Activated CD4-positive, alpha-beta T cell treated with anti-CD3 and anti-CD28 coated beads, Interleukin-2, amount 10 ng/mL, durations not matched to agents 7 days and 5 days (primary cell): ENCODE results near the gene APOC1. TPM values are rescaled to one million over a fixed set of nuclear protein-coding genes. Genes with fewer than 3 reads are reported as not detected.
A peak's percentile ranks its signal among the peaks of the same experiment; 100 is the strongest.

Experiments
- CTCF ChIA-PET: fragments of 350-600 bp; sonication (Branson Sonifier 250); formaldehyde crosslinking; loops from one replicate; lab custom pipeline; 2021; ENCODE audit warnings: antibody characterized with exemption; lab: Charles Lee
- POLR2A ChIA-PET: fragments of 350-600 bp; sonication (Branson Sonifier 250); formaldehyde crosslinking; loops from one replicate; lab custom pipeline; 2021; ENCODE audit warnings: antibody characterized with exemption; lab: Charles Lee
- DNase-seq: peaks from one replicate; pipeline ENCODE4 v3.0.0-alpha.2; 2020
- H3K27ac Mint-ChIP-seq: one replicate; pipeline ENCODE4 v1.8.0; 2021; ENCODE audit warnings: mild to moderate bottlenecking, moderate library complexity, mixed read lengths
- H3K27me3 Mint-ChIP-seq: one replicate; pipeline ENCODE4 v1.8.0; 2021; ENCODE audit warnings: mixed read lengths
- H3K36me3 Mint-ChIP-seq: one replicate; pipeline ENCODE4 v1.8.0; 2021; ENCODE audit warnings: low read depth, mixed read lengths
- H3K4me1 Mint-ChIP-seq: one replicate; pipeline ENCODE4 v1.8.0; 2021; ENCODE audit warnings: mixed read lengths
- H3K4me3 Mint-ChIP-seq: one replicate; pipeline ENCODE4 v1.8.0; 2021; ENCODE audit warnings: mild to moderate bottlenecking, moderate library complexity, mixed read lengths
- H3K9me3 Mint-ChIP-seq: one replicate; pipeline ENCODE4 v1.8.0; 2021; ENCODE audit warnings: mixed read lengths
- total RNA-seq, 2 experiments: library from RNA; stranded (reverse); gene quantifications; one replicate each; pipeline ENCODE4 v1.2.3, GENCODE V29; 2021

APOC1 gene
- total RNA-seq, 2 experiments from 2014 or later: not detected

- no peaks in the 10 kb centered on the region for H3K36me3 Mint-ChIP-seq
- peak overlapping the region; percentile 95 for H3K4me3 Mint-ChIP-seq
- peaks cover 44% of the 10 kb centered on the region for H3K4me1 Mint-ChIP-seq
- H3K27ac Mint-ChIP-seq: peak overlapping the region; percentile 89
- POLR2A ChIA-PET: interaction anchor here (0.7 kb wide), 1 partner anchor 18 kb away, joined by 3 read pairs; no protein-coding TSS in a partner anchor
- H3K9me3 Mint-ChIP-seq: no peaks in the 10 kb centered on the region
- H3K27me3 Mint-ChIP-seq: no peaks in the 10 kb centered on the region
- no peak for DNase-seq
- CTCF ChIA-PET: interaction anchor here (0.6 to 1.5 kb wide), 2 partner anchors 10 to 261 kb away, joined by 4 read pairs; no protein-coding TSS in a partner anchor
Observed at GRCh38 chr19:44955505-44956439, 41.4 kb downstream of the APOC1 start.

- Mint-ChIP-seq H3K9me3 (no peaks in the 10 kb centered on the region), H3K4me3 (no peak overlapping the region), H3K27me3 (no peaks in the 10 kb centered on the region), H3K4me1 (peaks cover 44% of the 10 kb centered on the region), H3K27ac (no peak overlapping the region), H3K36me3 (peaks cover 4% of the 10 kb centered on the region)
- POLR2A ChIA-PET: no interaction called here
- CTCF ChIA-PET: interaction anchor here (0.6 to 1.5 kb wide), 4 partner anchors 8 to 381 kb away, joined by 3 to 4 read pairs (median 4); no protein-coding TSS in a partner anchor
- no peak for DNase-seq
Observed at GRCh38 chr19:44957526-44957925, 43.1 kb downstream of the APOC1 start.

GRCh38 chr19:44958090-44958489 lies 43.7 kb downstream of the APOC1 start:
- CTCF ChIA-PET: interaction anchor here (0.6 to 1.2 kb wide), 3 partner anchors 11 to 381 kb away, joined by 3 to 4 read pairs (median 3); no protein-coding TSS in a partner anchor
- Mint-ChIP-seq H3K27ac (no peak overlapping the region), H3K4me3 (no peak overlapping the region)

GRCh38 chr19:44959691-44960090 lies 45.3 kb downstream of the APOC1 start:
- POLR2A ChIA-PET: no interaction called here
- no peaks in the 10 kb centered on the region for H3K9me3 Mint-ChIP-seq
- CTCF ChIA-PET: interaction anchor here (0.5 kb wide), 2 partner anchors 103 to 272 kb away, joined by 3 to 4 read pairs; no protein-coding TSS in a partner anchor
- H3K4me3 Mint-ChIP-seq: no peak overlapping the region
- no peaks in the 10 kb centered on the region for H3K27me3 Mint-ChIP-seq
- H3K27ac Mint-ChIP-seq: no peak overlapping the region
- H3K4me1 Mint-ChIP-seq: peaks cover 39% of the 10 kb centered on the region
- no peak for DNase-seq
- H3K36me3 Mint-ChIP-seq: peaks cover 9% of the 10 kb centered on the region

More at GRCh38 chr19:44958090-44958489, 43.7 kb downstream of the APOC1 start:
- POLR2A ChIA-PET: no interaction called here
- Mint-ChIP-seq H3K36me3 (peaks cover 5% of the 10 kb centered on the region), H3K9me3 (no peaks in the 10 kb centered on the region), H3K4me1 (peaks cover 44% of the 10 kb centered on the region), H3K27me3 (no peaks in the 10 kb centered on the region)
- no peak for DNase-seq

- Mint-ChIP-seq H3K4me3 (no peak overlapping the region), H3K36me3 (peaks cover 12% of the 10 kb centered on the region), H3K27me3 (no peaks in the 10 kb centered on the region), H3K27ac (peak overlapping the region; percentile 71), H3K9me3 (no peaks in the 10 kb centered on the region), H3K4me1 (peaks cover 33% of the 10 kb centered on the region)
- ChIA-PET CTCF (no interaction called here), POLR2A (no interaction called here)
- no peak for DNase-seq
Observed at GRCh38 chr19:44960906-44961728, 46.7 kb downstream of the APOC1 start.

- H3K27me3 Mint-ChIP-seq: no peaks in the 10 kb centered on the region
- no peak overlapping the region for H3K27ac Mint-ChIP-seq
- peaks cover 12% of the 10 kb centered on the region for H3K36me3 Mint-ChIP-seq
- H3K9me3 Mint-ChIP-seq: no peaks in the 10 kb centered on the region
- peaks cover 26% of the 10 kb centered on the region for H3K4me1 Mint-ChIP-seq
- no peak overlapping the region for H3K4me3 Mint-ChIP-seq
- DNase-seq: no peak
- CTCF ChIA-PET: no interaction called here
- POLR2A ChIA-PET: no interaction called here
Observed at GRCh38 chr19:44961821-44962220, 47.4 kb downstream of the APOC1 start.

- no peak for DNase-seq
- H3K9me3 Mint-ChIP-seq: no peaks in the 10 kb centered on the region
- no peaks in the 10 kb centered on the region for H3K27me3 Mint-ChIP-seq
- ChIA-PET POLR2A (no interaction called here), CTCF (no interaction called here)
- no peak overlapping the region for H3K4me3 Mint-ChIP-seq
- H3K36me3 Mint-ChIP-seq: peaks cover 7% of the 10 kb centered on the region
- no peaks in the 10 kb centered on the region for H3K4me1 Mint-ChIP-seq
- no peak overlapping the region for H3K27ac Mint-ChIP-seq
Observed at GRCh38 chr19:44968118-44968517, 53.7 kb downstream of the APOC1 start.

GRCh38 chr19:44968670-44969069 lies 54.3 kb downstream of the APOC1 start:
- H3K27me3 Mint-ChIP-seq: no peaks in the 10 kb centered on the region
- no peak for DNase-seq
- H3K4me1 Mint-ChIP-seq: no peaks in the 10 kb centered on the region
- CTCF ChIA-PET: no interaction called here
- POLR2A ChIA-PET: no interaction called here
- H3K27ac Mint-ChIP-seq: no peak overlapping the region
- H3K4me3 Mint-ChIP-seq: no peak overlapping the region
- peaks cover 7% of the 10 kb centered on the region for H3K36me3 Mint-ChIP-seq
- H3K9me3 Mint-ChIP-seq: no peaks in the 10 kb centered on the region

Other genes with a start within 250 kb of the APOC1 start
- gene CEACAM19, start 243.1 kb upstream of the APOC1 start, total RNA-seq: under 1 TPM in 1 of 2 experiments, not detected in 1; 0.23 TPM
- not detected for gene CEACAM16, start 215.5 kb upstream of the APOC1 start, total RNA-seq
- gene BCL3, start 165.9 kb upstream of the APOC1 start, total RNA-seq: 10 to 100 TPM; 38.7 to 40.2 TPM
- gene CBLC, start 136.7 kb upstream of the APOC1 start, total RNA-seq: not detected
- gene BCAM, start 105.5 kb upstream of the APOC1 start, total RNA-seq: not detected
- gene NECTIN2, start 68.3 kb upstream of the APOC1 start, total RNA-seq: not detected
- 10 to 100 TPM; 55.7 to 65.3 TPM for gene TOMM40, start 23.4 kb upstream of the APOC1 start, total RNA-seq
- gene APOE, start 8.8 kb upstream of the APOC1 start, total RNA-seq: under 1 TPM; 0.45 to 0.75 TPM
- not detected for gene APOC4, start 27.6 kb downstream of the APOC1 start, total RNA-seq
- gene APOC2, start 31.4 kb downstream of the APOC1 start, total RNA-seq: not detected
- 10 to 100 TPM; 70.6 to 72.8 TPM for gene CLPTM1, start 40.8 kb downstream of the APOC1 start, total RNA-seq
- 10 to 100 TPM; 16.8 to 20.0 TPM for gene RELB, start 86.9 kb downstream of the APOC1 start, total RNA-seq
- 100 to 1,000 TPM; 101 to 109 TPM for gene CLASRP, start 124.4 kb downstream of the APOC1 start, total RNA-seq
- gene ZNF296, start 161.9 kb downstream of the APOC1 start, total RNA-seq: 1 to 10 TPM; 4.0 to 4.1 TPM
- 10 to 100 TPM; 27.1 to 30.0 TPM for gene GEMIN7, start 164.7 kb downstream of the APOC1 start, total RNA-seq
- 10 to 100 TPM; 21.1 to 21.7 TPM for gene PPP1R37, start 178.6 kb downstream of the APOC1 start, total RNA-seq
- under 1 TPM in 1 of 2 experiments, not detected in 1; 0.17 TPM for gene NKPD1, start 246.4 kb downstream of the APOC1 start, total RNA-seq